ENCODE data around the gene DNAH11. TPM values are rescaled to one million over a fixed set of nuclear protein-coding genes. Genes with fewer than 3 reads are reported as not detected.
"Not testable (repeated sequence)": the region's sequence is repeated elsewhere in the genome, so short reads cannot be mapped to it uniquely, and the experiment has no call there.

DNAH11 gene
- total RNA-seq, 1 experiment from 2014 or later = 0.22 TPM

GRCh38 chr7:21767300-21767900 lies 224.6 kb downstream of the DNAH11 start:
- DNase-seq (ENCODE audit: extremely low read depth, low read depth) = peak; percentile 79

- no peak for DNase-seq (ENCODE audit: extremely low read depth, low read depth)
Observed at GRCh38 chr7:21768279-21768678, 225.4 kb downstream of the DNAH11 start.

GRCh38 chr7:21771266-21771665 lies 228.4 kb downstream of the DNAH11 start:
- no peak for DNase-seq (ENCODE audit: extremely low read depth, low read depth)

- no peak for DNase-seq (ENCODE audit: extremely low read depth, low read depth)
Observed at GRCh38 chr7:21771906-21772610, 229.2 kb downstream of the DNAH11 start.

GRCh38 chr7:21773326-21773725 lies 230.5 kb downstream of the DNAH11 start:
- no peak for DNase-seq (ENCODE audit: extremely low read depth, low read depth)

GRCh38 chr7:21777921-21778320 lies 235.1 kb downstream of the DNAH11 start:
- DNase-seq (ENCODE audit: extremely low read depth, low read depth) = no peak

GRCh38 chr7:21778953-21779352 lies 236.1 kb downstream of the DNAH11 start:
- DNase-seq (ENCODE audit: extremely low read depth, low read depth) = no peak

- no peak for DNase-seq (ENCODE audit: extremely low read depth, low read depth)
Observed at GRCh38 chr7:21782996-21783395, 240.2 kb downstream of the DNAH11 start.

- no peak for DNase-seq (ENCODE audit: extremely low read depth, low read depth)
Observed at GRCh38 chr7:21784989-21785388, 242.2 kb downstream of the DNAH11 start.

GRCh38 chr7:21805791-21806190 lies 263.0 kb downstream of the DNAH11 start:
- DNase-seq (ENCODE audit: extremely low read depth, low read depth) = no peak

GRCh38 chr7:21806388-21806787 lies 263.5 kb downstream of the DNAH11 start:
- DNase-seq (ENCODE audit: extremely low read depth, low read depth) = no peak

GRCh38 chr7:21819048-21819447 lies 276.2 kb downstream of the DNAH11 start:
- no peak for DNase-seq (ENCODE audit: extremely low read depth, low read depth)

GRCh38 chr7:21828841-21829240 lies 286.0 kb downstream of the DNAH11 start:
- no peak for DNase-seq (ENCODE audit: extremely low read depth, low read depth)

GRCh38 chr7:21829731-21830130 lies 286.9 kb downstream of the DNAH11 start:
- DNase-seq (ENCODE audit: extremely low read depth, low read depth) = no peak

GRCh38 chr7:21844742-21845141 lies 301.9 kb downstream of the DNAH11 start:
- no peak for DNase-seq (ENCODE audit: extremely low read depth, low read depth)

- no peak for DNase-seq (ENCODE audit: extremely low read depth, low read depth)
Observed at GRCh38 chr7:21850531-21851285, 307.9 kb downstream of the DNAH11 start.

- DNase-seq (ENCODE audit: extremely low read depth, low read depth) = no peak
Observed at GRCh38 chr7:21851559-21851967, 308.7 kb downstream of the DNAH11 start.

- DNase-seq (ENCODE audit: extremely low read depth, low read depth) = not testable (repeated sequence)
Observed at GRCh38 chr7:21865631-21866204, 322.9 kb downstream of the DNAH11 start.

- DNase-seq (ENCODE audit: extremely low read depth, low read depth) = no peak
Observed at GRCh38 chr7:21866731-21867130, 323.9 kb downstream of the DNAH11 start.

- no peak for DNase-seq (ENCODE audit: extremely low read depth, low read depth)
Observed at GRCh38 chr7:21867226-21867625, 324.4 kb downstream of the DNAH11 start.

- no peak for DNase-seq (ENCODE audit: extremely low read depth, low read depth)
Observed at GRCh38 chr7:21867816-21868575, 325.2 kb downstream of the DNAH11 start.

Measured in NCI-H460 (cell line).